Daoy (cell line): ENCODE results near the gene ABCA7. TPM values are rescaled to one million over a fixed set of nuclear protein-coding genes. Genes with fewer than 3 reads are reported as not detected.

Experiments used
- DNase-seq: peaks from one replicate; pipeline ENCODE4 v3.0.0-alpha.2; 2015; ENCODE audit warnings: low read depth
- total RNA-seq: library from RNA; depleted of rRNA; stranded (reverse); fragments of >200 nt; shearing (Covaris generic); gene quantifications from 2 replicates; pipeline ENCODE4 v1.2.3, GENCODE V29; 2014

Gene ABCA7
- total RNA-seq, 1 experiment from 2014 or later = 0.97 TPM

- no peak for DNase-seq
Observed at GRCh38 chr19:1055028-1055425, 15.1 kb downstream of the ABCA7 start.

- DNase-seq = no peak
Observed at GRCh38 chr19:1055886-1056620, 16.1 kb downstream of the ABCA7 start.

GRCh38 chr19:1057176-1057855 is 17.4 kb downstream of the ABCA7 start:
- DNase-seq = no peak

GRCh38 chr19:1058112-1058511 is 18.2 kb downstream of the ABCA7 start:
- no peak for DNase-seq

- no peak for DNase-seq
Observed at GRCh38 chr19:1060689-1061088, 20.8 kb downstream of the ABCA7 start.

- DNase-seq = no peak
Observed at GRCh38 chr19:1061987-1062386, 22.1 kb downstream of the ABCA7 start.

GRCh38 chr19:1062387-1063029 is 22.6 kb downstream of the ABCA7 start:
- no peak for DNase-seq

- no peak for DNase-seq
Observed at GRCh38 chr19:1063030-1063908, 23.4 kb downstream of the ABCA7 start.

GRCh38 chr19:1063909-1064660 is 24.2 kb downstream of the ABCA7 start:
- DNase-seq = no peak

GRCh38 chr19:1064661-1065605 is 25.0 kb downstream of the ABCA7 start:
- peak; percentile 73 for DNase-seq

- no peak for DNase-seq
Observed at GRCh38 chr19:1065606-1066109, 25.8 kb downstream of the ABCA7 start.

- no peak for DNase-seq
Observed at GRCh38 chr19:1066251-1066747, 26.4 kb downstream of the ABCA7 start.

- DNase-seq = no peak
Observed at GRCh38 chr19:1066748-1067340, 26.9 kb downstream of the ABCA7 start, which contains the start of gene ARHGAP45. Gene ARHGAP45, plus strand, starts transcription at chr19:1067167. Its CDS starts 239 bp downstream, at chr19:1067406.

- no peak for DNase-seq
Observed at GRCh38 chr19:1067341-1067957, 27.5 kb downstream of the ABCA7 start.

- DNase-seq = no peak
Observed at GRCh38 chr19:1068009-1069001, 28.4 kb downstream of the ABCA7 start.

GRCh38 chr19:1069009-1069779 is 29.3 kb downstream of the ABCA7 start:
- no peak for DNase-seq

GRCh38 chr19:1070576-1070930 is 30.6 kb downstream of the ABCA7 start:
- peak; percentile 51 for DNase-seq
